ENCODE data around the gene FGF14.

The FGF14 gene

GRCh38 chr13:101707659-101708058 lies 694.2 kb downstream of the FGF14 start:
- in situ Hi-C loops (cut with HindIII; ENCODE audit: low sequenced_read_pairs) = loop anchor here (5.0 kb wide), 1 partner anchor 35 kb away; no protein-coding TSS in a partner anchor

- in situ Hi-C loops (cut with HindIII; ENCODE audit: low sequenced_read_pairs) = loop anchor here (5.0 kb wide), 1 partner anchor 34 kb away; no protein-coding TSS in a partner anchor
These were observed 695.2 kb downstream of the FGF14 start for GRCh38 chr13:101706651-101707050.

DNA sequence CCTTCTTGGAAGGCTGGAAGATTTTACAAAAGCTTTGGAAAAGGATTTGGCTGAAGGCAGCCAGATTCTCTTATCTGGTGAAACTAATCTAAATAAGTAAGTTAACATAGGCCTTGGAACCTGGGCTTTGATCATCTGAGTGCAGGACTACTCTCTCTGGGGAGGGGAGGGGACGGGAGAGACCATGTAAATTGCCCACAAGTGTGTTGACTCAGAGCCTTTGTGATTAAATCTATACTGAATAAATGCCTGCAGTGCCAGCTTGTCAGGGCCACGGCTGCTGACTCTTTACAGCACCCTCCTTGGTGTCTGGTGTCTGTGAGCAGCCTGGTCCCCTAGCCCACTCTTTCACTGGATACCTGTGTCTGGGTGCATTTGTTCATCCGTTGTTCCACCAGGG lies 698.0 kb downstream of the FGF14 start:
- in situ Hi-C loops (cut with HindIII; ENCODE audit: low sequenced_read_pairs) = no loop called here

DNA sequence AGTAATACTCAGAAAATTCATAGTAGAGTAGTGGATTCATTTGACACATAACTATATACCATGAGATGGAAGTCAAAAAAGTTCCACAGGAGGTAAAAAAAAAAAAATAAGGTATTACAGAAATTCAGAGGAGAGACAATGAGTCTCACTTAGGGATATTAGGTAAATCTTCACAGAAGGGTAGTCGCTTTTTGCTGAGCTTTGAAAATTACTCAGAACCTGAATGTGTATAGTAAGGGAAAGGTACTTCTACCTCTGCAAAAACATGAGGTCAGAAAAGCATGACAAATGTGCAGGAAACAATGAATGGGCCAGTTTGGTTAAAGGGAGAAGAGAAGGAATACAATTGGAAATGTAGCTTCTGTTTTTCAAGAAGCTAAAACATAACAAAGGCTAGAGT lies 698.8 kb downstream of the FGF14 start:
- in situ Hi-C loops (cut with HindIII; ENCODE audit: low sequenced_read_pairs) = no loop called here

DNA sequence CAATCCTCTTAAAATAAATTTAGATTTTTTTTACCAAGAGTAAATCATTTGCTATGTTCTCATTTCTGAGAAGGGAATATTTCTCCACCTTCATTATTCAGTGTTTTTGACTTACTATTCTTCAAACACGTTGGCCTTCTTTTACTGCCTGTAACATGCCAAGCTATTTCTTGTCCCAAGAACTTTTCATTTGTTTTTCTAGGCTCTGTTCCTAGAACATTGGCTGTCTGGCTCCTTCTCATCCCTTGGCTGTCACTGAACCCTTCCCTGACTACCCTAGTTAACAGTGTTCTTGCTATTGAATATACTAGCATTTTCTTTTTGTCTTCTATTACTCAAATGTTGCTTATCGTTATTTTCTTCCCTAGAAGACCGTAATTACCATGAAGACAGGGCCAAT lies 701.2 kb downstream of the FGF14 start:
- in situ Hi-C loops (cut with HindIII; ENCODE audit: low sequenced_read_pairs) = no loop called here

- in situ Hi-C loops (cut with HindIII; ENCODE audit: low sequenced_read_pairs) = no loop called here
These were observed 703.4 kb downstream of the FGF14 start for GRCh38 chr13:101698400-101698799.

DNA sequence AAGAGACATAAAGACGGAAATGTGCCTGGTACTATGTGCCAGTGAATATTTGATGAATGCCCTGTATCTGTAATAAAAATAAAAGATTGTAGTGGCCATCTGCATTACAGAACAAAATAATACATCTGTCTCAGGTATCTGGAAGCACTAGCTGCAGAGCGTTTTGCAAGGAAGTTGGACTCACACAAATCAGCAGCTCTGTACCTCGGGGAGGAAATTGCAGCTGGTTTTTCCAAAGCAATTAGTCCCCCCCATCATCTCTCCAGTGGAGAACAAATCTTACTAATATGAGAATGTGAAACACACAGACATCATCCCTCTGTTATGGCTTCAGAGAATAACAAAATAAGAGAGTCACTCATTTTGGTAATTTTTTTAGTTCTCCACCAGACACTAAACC lies 704.1 kb downstream of the FGF14 start:
- in situ Hi-C loops (cut with HindIII; ENCODE audit: low sequenced_read_pairs) = no loop called here

- in situ Hi-C loops (cut with HindIII; ENCODE audit: low sequenced_read_pairs) = no loop called here
These were observed 705.9 kb downstream of the FGF14 start for GRCh38 chr13:101695870-101696516.

- in situ Hi-C loops (cut with HindIII; ENCODE audit: low sequenced_read_pairs) = no loop called here
These were observed 710.4 kb downstream of the FGF14 start for GRCh38 chr13:101691341-101691860.

DNA sequence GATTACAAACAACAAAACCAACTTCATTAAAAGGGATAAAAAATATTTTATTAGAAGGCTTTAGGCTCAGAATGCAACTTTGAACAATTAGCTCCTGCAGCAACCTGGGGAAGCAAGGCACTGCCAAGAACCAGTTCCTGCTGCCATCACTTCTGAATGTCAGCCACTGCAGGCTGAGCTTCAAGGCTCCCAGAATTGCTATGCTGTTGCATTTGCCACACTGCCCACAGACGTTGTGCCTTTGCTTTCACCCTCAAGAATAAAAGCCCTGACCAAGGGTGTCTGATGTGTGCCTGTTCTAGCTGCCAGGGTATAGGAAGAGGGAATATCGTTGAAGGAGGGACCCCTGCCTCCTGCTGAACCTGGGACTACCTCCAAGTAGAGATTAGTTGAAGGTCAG lies 711.0 kb downstream of the FGF14 start:
- in situ Hi-C loops (cut with HindIII; ENCODE audit: low sequenced_read_pairs) = no loop called here

GRCh38 chr13:101686003-101686402 lies 715.8 kb downstream of the FGF14 start:
- in situ Hi-C loops (cut with HindIII; ENCODE audit: low sequenced_read_pairs) = no loop called here

- in situ Hi-C loops (cut with HindIII; ENCODE audit: low sequenced_read_pairs) = no loop called here
These were observed 720.0 kb downstream of the FGF14 start for GRCh38 chr13:101681834-101682233.

DNA sequence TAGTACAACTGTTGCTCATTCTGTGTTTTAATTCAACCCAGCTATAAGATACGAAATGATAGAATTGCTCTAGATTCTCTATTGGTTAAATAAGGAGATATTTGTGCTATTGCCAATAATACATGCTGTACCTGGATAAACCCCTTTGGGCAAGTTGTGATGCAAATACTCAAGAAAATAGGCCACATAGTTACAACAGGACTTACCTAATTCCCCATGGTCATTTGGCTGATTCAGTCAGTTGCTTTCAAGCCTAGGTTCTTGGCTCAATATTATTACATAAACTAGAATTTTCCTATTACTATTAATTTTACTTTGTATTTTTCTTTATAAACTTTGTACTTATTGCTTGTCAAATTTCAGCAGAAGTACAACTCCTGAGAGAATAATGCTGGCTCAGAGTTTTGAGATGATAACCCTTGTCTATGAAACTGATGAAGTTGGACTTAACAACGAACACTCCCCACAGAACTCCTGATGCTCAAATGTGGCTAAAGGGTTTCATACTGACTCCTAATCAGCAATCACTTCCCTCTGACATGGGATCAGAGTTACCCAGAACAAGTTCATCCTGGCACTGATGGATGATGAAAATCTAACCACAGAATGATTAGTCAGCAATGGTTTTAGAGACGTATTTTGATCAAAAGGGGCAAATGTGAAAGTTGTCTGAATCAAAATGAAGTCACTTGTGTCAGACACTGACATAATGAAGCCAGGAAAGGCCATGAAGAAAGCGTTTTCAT lies 728.3 kb downstream of the FGF14 start:
- in situ Hi-C loops (cut with HindIII; ENCODE audit: low sequenced_read_pairs) = loop anchor here (5.0 kb wide), 1 partner anchor 34 kb away; no protein-coding TSS in a partner anchor

DNA sequence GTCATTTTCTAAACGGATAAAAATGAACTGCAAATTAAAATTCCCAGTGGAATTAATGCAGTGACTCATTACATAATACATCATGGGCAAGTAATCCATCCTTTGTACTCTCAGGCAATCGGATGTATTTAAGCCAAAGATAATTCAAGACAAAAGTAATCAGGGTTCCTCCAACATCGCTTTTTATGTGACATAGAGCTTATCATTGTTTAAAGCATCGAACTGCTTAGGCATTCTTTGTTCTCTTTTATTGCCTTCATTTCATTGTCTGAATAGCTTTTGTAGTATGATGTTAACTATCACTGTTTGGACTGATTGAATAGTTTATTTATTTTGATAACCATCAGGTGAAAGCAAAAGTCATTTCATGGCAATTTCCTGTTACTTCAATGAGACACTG lies 740.0 kb downstream of the FGF14 start:
- in situ Hi-C loops (cut with HindIII; ENCODE audit: low sequenced_read_pairs) = no loop called here

All from endothelial cell of hepatic sinusoid (primary cell).